ENCODE results near the gene ZNF664. TPM values are rescaled to one million over a fixed set of nuclear protein-coding genes. Genes with fewer than 3 reads are reported as not detected.

ZNF664 gene
- total RNA-seq, 4 donors from 2014 or later, result 58.5 to 76.4 (median 70.3) TPM

GRCh38 chr12:123952037-123952436 lies 21.0 kb upstream of the ZNF664 start:
- Histone ChIP-seq H3K36me3 (peaks cover 0 to 6% (median 0%) of the 10 kb centered on the region in 4 donors), H3K27me3 (no peaks in the 10 kb centered on the region), H3K27ac (replicated peaks in 1 of 4) (no peak overlapping the region), H3K4me3 (no peak overlapping the region), H3K4me1 (peaks cover 23 to 46% (median 42%) of the 10 kb centered on the region in 4 donors), H3K9me3 (no peaks in the 10 kb centered on the region)
- no peak for DNase-seq (ENCODE audit: extremely low spot score)
- intact Hi-C loops (cut with DNase I), result no loop called here
- WGBS, result 36% methylated on average over 2 of the region's 2 CpGs
- no peak for TF ChIP-seq EP300 (IDR thresholded peaks at IDR 0.05)
- TF ChIP-seq CTCF (IDR thresholded peaks at IDR 0.05), result no peak
- TF ChIP-seq POLR2A (IDR thresholded peaks at IDR 0.05; ENCODE audit: low read depth), result no peak
- no peak for TF ChIP-seq POLR2AphosphoS5 (IDR thresholded peaks at IDR 0.05)

DNA sequence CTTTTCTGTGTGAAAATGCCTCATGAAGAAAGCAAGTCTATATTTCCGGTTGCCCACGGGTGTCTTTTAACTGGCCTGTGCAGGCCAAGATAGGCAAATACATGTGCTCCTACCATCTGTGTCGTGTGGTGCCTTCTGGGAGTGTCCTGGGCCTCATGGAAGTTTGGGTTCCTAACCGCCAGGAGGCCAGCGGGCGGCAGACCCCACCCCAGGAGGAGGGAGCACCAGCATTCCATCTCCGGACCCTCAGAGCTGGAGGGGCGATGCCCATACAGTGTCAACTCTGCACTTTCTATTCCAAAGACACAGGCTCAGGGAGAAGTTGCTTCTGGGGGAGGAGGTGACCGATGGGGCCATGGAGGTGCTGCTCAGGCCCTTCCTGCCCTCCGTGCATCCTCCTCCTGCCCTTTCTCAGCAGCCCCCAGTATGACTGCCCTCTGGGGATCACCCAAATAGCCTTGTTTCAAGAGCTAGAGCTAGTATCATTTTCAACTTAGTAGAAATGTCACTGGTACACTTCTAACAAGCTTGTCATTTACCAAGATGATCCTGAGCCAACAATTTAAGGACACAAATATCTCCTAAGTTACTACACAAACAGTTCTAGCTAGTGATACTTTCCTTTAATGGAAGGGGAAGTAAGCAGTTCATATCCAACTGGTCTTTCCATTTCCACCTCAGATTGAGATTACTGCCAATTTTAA lies 18.2 kb upstream of the ZNF664 start:
- no peak for TF ChIP-seq POLR2A (IDR thresholded peaks at IDR 0.05; ENCODE audit: low read depth)
- no peak for TF ChIP-seq CTCF (IDR thresholded peaks at IDR 0.05)
- TF ChIP-seq EP300 (IDR thresholded peaks at IDR 0.05), result no peak
- no peak for TF ChIP-seq POLR2AphosphoS5 (IDR thresholded peaks at IDR 0.05)
- 93% methylated on average over 10 of the region's 10 CpGs for WGBS
- no peak for DNase-seq (ENCODE audit: extremely low spot score)
- H3K4me1 ChIP-seq, result peaks cover 20 to 29% (median 25%) of the 10 kb centered on the region in 4 donors
- H3K27ac ChIP-seq (replicated peaks in 1 of 4), result no peak overlapping the region
- intact Hi-C loops (cut with DNase I), result no loop called here
- H3K27me3 ChIP-seq, result no peaks in the 10 kb centered on the region
- no peak overlapping the region for H3K4me3 ChIP-seq
- H3K36me3 ChIP-seq, result peaks cover 0 to 6% (median 0%) of the 10 kb centered on the region in 4 donors
- H3K9me3 ChIP-seq, result no peaks in the 10 kb centered on the region

DNA sequence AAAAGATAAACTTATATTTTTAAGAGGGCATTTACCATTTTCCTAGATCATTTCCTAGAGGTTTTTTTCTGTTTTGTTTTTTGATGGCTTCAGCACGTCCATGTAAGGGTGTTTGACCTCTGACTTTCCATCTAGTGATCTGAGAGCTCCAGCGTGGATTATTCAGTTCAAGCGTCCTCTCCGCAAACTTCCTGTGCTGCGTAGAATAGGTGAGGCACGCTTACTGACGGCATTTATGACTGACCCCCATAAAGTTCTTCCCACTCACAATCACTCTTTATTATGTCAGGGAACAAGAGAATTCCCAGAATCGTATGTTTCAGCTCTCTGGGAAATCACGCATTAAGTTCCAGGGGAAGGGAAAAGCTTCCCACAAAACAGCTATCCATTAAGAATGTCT lies 16.8 kb upstream of the ZNF664 start:
- no peak for TF ChIP-seq CTCF (IDR thresholded peaks at IDR 0.05)
- TF ChIP-seq POLR2A (IDR thresholded peaks at IDR 0.05; ENCODE audit: low read depth), result no peak
- no peak for TF ChIP-seq EP300 (IDR thresholded peaks at IDR 0.05)
- no peak for TF ChIP-seq POLR2AphosphoS5 (IDR thresholded peaks at IDR 0.05)
- Histone ChIP-seq H3K4me1 (peaks cover 10 to 17% (median 14%) of the 10 kb centered on the region in 4 donors), H3K27me3 (no peaks in the 10 kb centered on the region), H3K36me3 (peaks cover 0 to 6% (median 0%) of the 10 kb centered on the region in 4 donors), H3K27ac (replicated peaks in 1 of 4) (no peak overlapping the region), H3K9me3 (no peaks in the 10 kb centered on the region), H3K4me3 (no peak overlapping the region)
- 85% methylated on average over 9 of the region's 9 CpGs for whole genome bisulfite sequencing
- intact Hi-C loops (cut with DNase I), result no loop called here
- DNase-seq (ENCODE audit: extremely low spot score), result no peak

- WGBS, result 92% methylated on average over 3 of the region's 3 CpGs
- TF ChIP-seq POLR2A (IDR thresholded peaks at IDR 0.05; ENCODE audit: low read depth), result no peak
- TF ChIP-seq CTCF (IDR thresholded peaks at IDR 0.05), result no peak
- TF ChIP-seq POLR2AphosphoS5 (IDR thresholded peaks at IDR 0.05), result no peak
- no peak for TF ChIP-seq EP300 (IDR thresholded peaks at IDR 0.05)
- Histone ChIP-seq H3K9me3 (no peaks in the 10 kb centered on the region), H3K4me3 (no peak overlapping the region), H3K4me1 (peaks cover 1 to 11% (median 6%) of the 10 kb centered on the region in 4 donors), H3K27me3 (no peaks in the 10 kb centered on the region), H3K36me3 (peaks cover 0 to 6% (median 0%) of the 10 kb centered on the region in 4 donors), H3K27ac (replicated peaks in 1 of 4) (no peak overlapping the region)
- intact Hi-C loops (cut with DNase I), result no loop called here
- no peak for DNase-seq (ENCODE audit: extremely low spot score)
These were observed 15.8 kb upstream of the ZNF664 start for GRCh38 chr12:123957196-123957595.
